ENCODE measurements around the gene PLA2G6.

Gene PLA2G6

DNA sequence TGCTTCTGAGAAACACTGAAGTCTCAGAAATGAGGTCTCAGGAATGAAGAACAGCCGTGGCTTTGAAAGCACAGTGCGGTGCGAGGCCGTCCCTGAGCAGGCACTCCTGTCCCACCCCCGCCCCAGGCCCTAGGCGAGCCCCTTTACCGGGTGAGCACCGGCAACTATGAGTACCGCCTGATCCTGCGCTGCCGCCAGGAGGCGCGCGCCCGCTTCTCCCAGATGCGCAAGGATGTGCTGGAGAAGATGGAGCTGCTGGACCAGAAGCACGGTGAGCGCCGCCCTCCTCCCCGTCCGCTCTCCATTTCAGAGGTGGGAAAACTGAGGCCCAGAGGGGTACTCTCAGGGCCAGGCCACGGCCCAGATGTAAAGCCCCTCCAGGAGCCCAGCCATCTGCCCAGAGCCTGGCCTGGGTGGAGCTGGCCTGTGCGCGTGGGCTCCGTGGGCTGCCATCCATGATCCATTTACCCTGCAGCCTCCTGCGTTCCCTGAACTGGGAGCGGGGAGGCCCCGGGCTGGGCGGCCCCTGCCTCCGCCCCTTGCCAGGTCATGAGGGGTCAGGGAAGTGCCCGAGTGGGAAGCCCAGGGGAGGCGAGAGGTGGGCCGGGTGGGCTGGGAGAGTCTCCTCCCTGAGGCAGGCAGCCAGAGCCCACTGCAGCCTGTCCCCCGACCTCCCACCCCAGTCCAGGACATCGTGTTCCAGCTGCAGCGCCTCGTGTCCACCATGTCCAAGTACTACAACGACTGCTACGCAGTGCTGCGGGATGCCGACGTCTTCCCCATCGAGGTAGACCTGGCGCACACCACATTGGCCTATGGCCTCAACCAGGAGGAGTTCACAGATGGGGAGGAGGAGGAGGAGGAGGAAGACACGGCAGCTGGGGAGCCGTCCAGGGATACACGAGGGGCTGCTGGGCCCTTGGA, 107.2 kb downstream of the PLA2G6 start:
- no peaks in the 10 kb centered on the region for H3K4me1 Mint-ChIP-seq
- peaks cover 12% of the 10 kb centered on the region for H3K36me3 Mint-ChIP-seq (ENCODE audit: insufficient read depth)
- no peak overlapping the region for H3K27ac Mint-ChIP-seq (ENCODE audit: low read depth)
- H3K27me3 Mint-ChIP-seq: no peaks in the 10 kb centered on the region
- no peak for ATAC-seq (replicated peaks; ENCODE audit: extremely low read depth, poor library complexity, severe bottlenecking)
- H3K4me3 Mint-ChIP-seq: no peak overlapping the region
- DNase-seq (ENCODE audit: low spot score in 2 of 2): no peak
- no peaks in the 10 kb centered on the region for H3K9me3 Mint-ChIP-seq

DNA sequence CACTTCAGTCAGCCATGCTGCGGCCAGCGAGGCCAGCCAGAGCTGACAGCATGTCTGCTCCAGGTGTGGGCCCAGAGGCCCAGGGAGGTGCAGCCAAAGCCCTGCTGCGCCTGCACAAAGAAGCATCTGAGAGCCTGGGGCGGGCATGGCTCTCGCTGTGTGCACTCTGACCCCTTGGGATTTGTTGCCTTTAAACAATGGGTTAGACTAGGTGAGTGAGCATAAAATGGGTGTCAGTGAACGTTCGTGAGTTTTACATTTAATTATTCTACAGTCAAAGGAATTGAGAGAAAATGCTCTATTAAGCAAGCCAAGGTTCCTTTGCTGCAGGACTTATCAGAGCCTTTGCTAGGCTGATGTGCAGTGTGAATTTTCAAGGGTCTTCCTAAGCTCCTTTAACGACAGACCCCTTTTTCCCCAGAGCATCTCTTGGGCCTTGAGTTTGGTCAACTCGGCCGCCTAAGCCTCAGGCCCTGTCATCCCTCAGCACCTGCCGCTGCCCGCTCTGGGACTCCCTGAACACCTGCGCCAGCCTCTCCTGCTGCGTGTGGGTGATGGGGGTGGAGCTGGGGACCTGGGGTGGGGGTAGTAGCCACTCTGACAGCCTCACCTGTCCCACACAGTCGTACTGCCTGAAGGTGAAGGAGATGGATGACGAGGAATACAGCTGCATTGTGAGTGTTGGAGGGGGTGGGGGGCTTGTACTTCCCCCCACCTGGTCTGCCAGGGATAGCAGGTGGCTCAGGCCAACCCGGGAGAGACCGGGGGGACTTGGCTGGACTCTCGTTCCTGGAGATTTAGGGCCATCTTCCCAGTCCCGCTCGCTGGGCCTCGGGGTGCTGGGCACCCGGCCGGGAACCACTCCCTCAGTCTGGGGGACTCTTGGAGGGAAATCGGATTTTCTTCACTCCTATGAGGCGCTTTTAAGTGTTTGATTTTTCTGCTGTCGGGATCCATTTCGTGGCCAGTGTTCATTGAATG, 108.2 kb downstream of the PLA2G6 start:
- Mint-ChIP-seq H3K4me3 (no peak overlapping the region), H3K9me3 (no peaks in the 10 kb centered on the region), H3K4me1 (no peaks in the 10 kb centered on the region), H3K27me3 (no peaks in the 10 kb centered on the region), H3K36me3 (ENCODE audit: insufficient read depth) (peaks cover 13% of the 10 kb centered on the region), H3K27ac (ENCODE audit: low read depth) (no peak overlapping the region)
- DNase-seq (ENCODE audit: low spot score in 2 of 2) (no peak), ATAC-seq (replicated peaks; ENCODE audit: extremely low read depth, poor library complexity, severe bottlenecking) (no peak)

- no peaks in the 10 kb centered on the region for H3K27me3 Mint-ChIP-seq
- H3K36me3 Mint-ChIP-seq (ENCODE audit: insufficient read depth): peaks cover 17% of the 10 kb centered on the region
These were observed 109.1 kb downstream of the PLA2G6 start for GRCh38 chr22:38072322-38073149.

GRCh38 chr22:38071421-38072321, 110.0 kb downstream of the PLA2G6 start:
- no peaks in the 10 kb centered on the region for H3K9me3 Mint-ChIP-seq
- no peaks in the 10 kb centered on the region for H3K4me1 Mint-ChIP-seq
- H3K36me3 Mint-ChIP-seq (ENCODE audit: insufficient read depth): peaks cover 19% of the 10 kb centered on the region
- ATAC-seq (replicated peaks; ENCODE audit: extremely low read depth, poor library complexity, severe bottlenecking) (no peak), DNase-seq (ENCODE audit: low spot score in 2 of 2) (no peak)
- no peak overlapping the region for H3K4me3 Mint-ChIP-seq
- H3K27me3 Mint-ChIP-seq: no peaks in the 10 kb centered on the region
- H3K27ac Mint-ChIP-seq (ENCODE audit: low read depth): no peak overlapping the region

More at GRCh38 chr22:38072322-38073149, 109.1 kb downstream of the PLA2G6 start:
- Mint-ChIP-seq H3K9me3 (no peaks in the 10 kb centered on the region), H3K27ac (ENCODE audit: low read depth) (no peak overlapping the region), H3K4me1 (no peaks in the 10 kb centered on the region), H3K4me3 (no peak overlapping the region)
- ATAC-seq (replicated peaks; ENCODE audit: extremely low read depth, poor library complexity, severe bottlenecking) (no peak), DNase-seq (ENCODE audit: low spot score in 2 of 2) (no peak)

DNA sequence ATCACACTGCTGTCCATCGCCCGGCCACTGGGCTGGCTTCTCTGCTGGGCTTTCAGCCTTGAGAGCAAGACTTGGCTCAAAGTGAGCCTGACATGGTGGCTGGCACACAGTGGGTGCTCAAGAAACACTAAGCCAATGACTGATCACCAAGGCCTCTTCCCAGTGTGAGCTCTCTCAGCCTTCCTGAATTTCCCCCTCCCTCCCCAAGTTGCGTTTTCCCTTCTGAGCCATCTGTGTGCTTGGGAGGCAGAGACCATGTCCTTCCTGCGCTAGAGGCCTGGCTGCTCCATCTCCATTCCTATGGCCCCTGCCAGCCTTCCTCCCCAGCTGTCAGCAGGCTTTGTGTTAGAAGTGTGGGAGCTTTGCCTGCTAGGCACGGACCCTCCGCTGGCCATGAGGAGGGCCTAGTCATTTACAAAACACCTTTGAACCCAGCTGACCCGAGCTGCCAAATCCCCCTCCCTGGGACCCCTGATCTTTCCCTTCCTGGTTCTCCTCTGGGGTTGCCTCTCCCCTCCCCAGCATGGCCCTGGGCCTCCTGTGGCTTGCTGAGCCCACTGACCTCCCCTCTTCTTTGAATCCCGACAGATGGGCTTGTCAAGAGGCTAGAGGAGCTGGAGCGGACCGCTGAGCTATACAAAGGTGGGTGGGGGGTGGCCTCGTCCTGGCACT, 111.2 kb downstream of the PLA2G6 start:
- Mint-ChIP-seq H3K4me3 (no peak overlapping the region), H3K4me1 (no peaks in the 10 kb centered on the region), H3K9me3 (no peaks in the 10 kb centered on the region), H3K36me3 (ENCODE audit: insufficient read depth) (peaks cover 19% of the 10 kb centered on the region), H3K27me3 (no peaks in the 10 kb centered on the region), H3K27ac (ENCODE audit: low read depth) (no peak overlapping the region)
- ATAC-seq (replicated peaks; ENCODE audit: extremely low read depth, poor library complexity, severe bottlenecking) (no peak), DNase-seq (ENCODE audit: low spot score in 2 of 2) (no peak)

GRCh38 chr22:38069372-38070249, 112.0 kb downstream of the PLA2G6 start:
- Mint-ChIP-seq H3K36me3 (ENCODE audit: insufficient read depth) (peaks cover 21% of the 10 kb centered on the region), H3K4me1 (no peaks in the 10 kb centered on the region), H3K27ac (ENCODE audit: low read depth) (no peak overlapping the region), H3K27me3 (no peaks in the 10 kb centered on the region), H3K9me3 (no peaks in the 10 kb centered on the region), H3K4me3 (no peak overlapping the region)
- ATAC-seq (replicated peaks; ENCODE audit: extremely low read depth, poor library complexity, severe bottlenecking) (no peak), DNase-seq (ENCODE audit: low spot score in 2 of 2) (no peak)

GRCh38 chr22:38068641-38069371, 112.8 kb downstream of the PLA2G6 start:
- no peak for ATAC-seq (replicated peaks; ENCODE audit: extremely low read depth, poor library complexity, severe bottlenecking)
- no peak for DNase-seq (ENCODE audit: low spot score in 2 of 2)
- H3K9me3 Mint-ChIP-seq: no peaks in the 10 kb centered on the region
- no peak overlapping the region for H3K4me3 Mint-ChIP-seq
- no peaks in the 10 kb centered on the region for H3K4me1 Mint-ChIP-seq
- H3K27ac Mint-ChIP-seq (ENCODE audit: low read depth): no peak overlapping the region
- peaks cover 19% of the 10 kb centered on the region for H3K36me3 Mint-ChIP-seq (ENCODE audit: insufficient read depth)
- H3K27me3 Mint-ChIP-seq: no peaks in the 10 kb centered on the region

DNA sequence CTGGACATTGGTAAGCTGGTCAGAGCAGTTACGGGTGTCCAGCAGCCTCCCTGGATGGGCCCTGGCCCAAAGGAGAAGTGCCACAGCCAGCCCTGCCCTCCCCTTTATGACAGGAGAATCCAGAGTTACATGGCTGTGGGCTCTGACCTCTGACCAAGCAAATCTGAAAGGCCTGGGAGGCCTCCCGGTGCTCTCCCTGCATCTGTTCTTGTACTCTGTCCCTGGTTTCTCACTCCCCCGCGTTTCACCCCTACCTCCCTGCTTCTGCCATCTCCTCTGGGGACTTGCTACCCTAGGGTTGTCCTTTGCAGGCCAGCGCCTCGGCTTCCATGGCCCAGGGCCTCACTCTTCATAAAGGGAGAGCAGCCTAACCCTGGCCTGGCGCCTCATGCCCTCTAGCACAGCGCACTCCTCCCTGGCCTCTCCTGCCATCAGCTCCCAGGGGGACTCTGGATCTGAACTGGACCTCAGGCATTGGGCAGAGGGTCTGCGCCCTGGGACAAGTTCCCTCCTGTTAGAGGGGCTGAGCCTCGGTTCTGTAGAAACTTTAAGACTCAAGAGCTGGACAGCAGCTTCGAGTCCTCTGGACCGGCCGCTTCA, 113.8 kb downstream of the PLA2G6 start:
- no peaks in the 10 kb centered on the region for H3K9me3 Mint-ChIP-seq
- H3K4me1 Mint-ChIP-seq: no peaks in the 10 kb centered on the region
- no peak for ATAC-seq (replicated peaks; ENCODE audit: extremely low read depth, poor library complexity, severe bottlenecking)
- no peak for DNase-seq (ENCODE audit: low spot score in 2 of 2)
- no peak overlapping the region for H3K27ac Mint-ChIP-seq (ENCODE audit: low read depth)
- no peaks in the 10 kb centered on the region for H3K27me3 Mint-ChIP-seq
- no peak overlapping the region for H3K4me3 Mint-ChIP-seq
- peaks cover 23% of the 10 kb centered on the region for H3K36me3 Mint-ChIP-seq (ENCODE audit: insufficient read depth)

DNA sequence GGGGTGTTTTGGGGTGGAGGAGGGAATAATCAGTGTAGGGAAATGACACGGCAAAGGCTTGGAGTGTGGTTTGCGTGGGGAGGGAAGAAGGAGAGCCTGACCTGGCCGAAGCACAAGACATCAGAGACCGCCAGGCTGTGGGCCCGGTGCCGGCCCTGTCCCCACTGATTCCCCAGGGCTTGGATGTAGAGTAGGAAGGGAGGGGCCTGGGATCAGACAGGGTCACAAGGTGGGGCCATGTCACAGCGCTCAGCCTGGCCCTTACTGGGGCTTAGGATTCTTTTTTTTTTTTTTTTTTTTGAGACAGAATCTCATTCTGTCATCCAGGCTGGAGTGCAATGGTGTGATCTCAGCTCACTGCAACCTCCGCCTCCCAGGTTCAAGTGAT, 114.6 kb downstream of the PLA2G6 start:
- no peaks in the 10 kb centered on the region for H3K27me3 Mint-ChIP-seq
- H3K27ac Mint-ChIP-seq (ENCODE audit: low read depth): no peak overlapping the region
- H3K4me3 Mint-ChIP-seq: no peak overlapping the region

More for the DNA sequence above, 114.6 kb downstream of the PLA2G6 start:
- Mint-ChIP-seq H3K36me3 (ENCODE audit: insufficient read depth) (peaks cover 20% of the 10 kb centered on the region), H3K4me1 (no peaks in the 10 kb centered on the region), H3K9me3 (no peaks in the 10 kb centered on the region)
- ATAC-seq (replicated peaks; ENCODE audit: extremely low read depth, poor library complexity, severe bottlenecking) (no peak), DNase-seq (ENCODE audit: low spot score in 2 of 2) (no peak)

All from central memory CD8-positive, alpha-beta T cell (primary cell).